ENCODE data around the gene CHM.

CHM gene

DNA sequence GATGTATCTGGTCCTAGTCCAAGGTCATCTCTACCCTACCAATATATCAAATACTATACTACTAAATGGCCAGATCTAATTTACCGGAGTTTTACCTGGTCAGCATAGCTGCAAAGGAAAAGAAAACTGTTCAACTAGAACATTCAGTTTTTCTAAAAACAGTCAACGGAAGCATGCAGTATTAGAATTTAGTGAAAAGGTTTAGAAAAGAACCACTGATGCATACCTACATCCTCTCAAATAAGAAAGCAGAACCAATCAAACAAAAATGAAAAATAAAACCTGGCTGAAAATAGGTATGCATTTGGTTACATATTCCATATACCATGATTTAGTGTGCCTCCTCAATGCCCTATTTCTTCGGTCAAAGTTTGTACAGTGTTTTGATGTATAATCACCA is 140.0 kb downstream of the CHM start:
- no peak for DNase-seq (ENCODE audit: low read depth in 2 of 2)

DNA sequence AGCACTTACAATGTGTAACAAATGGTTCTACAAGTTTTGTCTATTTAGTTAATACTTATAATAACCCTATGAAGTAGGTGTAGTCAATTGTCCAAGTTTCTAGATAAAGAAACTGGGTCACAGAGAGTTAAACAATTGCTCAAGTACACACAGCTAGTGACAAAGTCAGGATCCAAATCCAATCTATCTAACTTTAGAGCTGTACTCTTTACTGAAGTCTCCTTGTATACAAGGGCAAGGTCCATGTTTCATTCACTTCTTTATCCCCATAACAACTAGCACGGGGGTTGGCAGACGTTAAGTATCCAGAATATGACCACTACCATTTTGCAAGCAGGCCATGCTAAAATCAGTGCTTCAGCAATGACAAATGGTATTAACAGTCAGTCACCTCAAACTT is 141.0 kb downstream of the CHM start:
- no peak for DNase-seq (ENCODE audit: low read depth in 2 of 2)

- DNase-seq (ENCODE audit: low read depth in 2 of 2): no peak
Measured at GRCh38 chrX:85905851-85906250, 141.5 kb downstream of the CHM start.

DNA sequence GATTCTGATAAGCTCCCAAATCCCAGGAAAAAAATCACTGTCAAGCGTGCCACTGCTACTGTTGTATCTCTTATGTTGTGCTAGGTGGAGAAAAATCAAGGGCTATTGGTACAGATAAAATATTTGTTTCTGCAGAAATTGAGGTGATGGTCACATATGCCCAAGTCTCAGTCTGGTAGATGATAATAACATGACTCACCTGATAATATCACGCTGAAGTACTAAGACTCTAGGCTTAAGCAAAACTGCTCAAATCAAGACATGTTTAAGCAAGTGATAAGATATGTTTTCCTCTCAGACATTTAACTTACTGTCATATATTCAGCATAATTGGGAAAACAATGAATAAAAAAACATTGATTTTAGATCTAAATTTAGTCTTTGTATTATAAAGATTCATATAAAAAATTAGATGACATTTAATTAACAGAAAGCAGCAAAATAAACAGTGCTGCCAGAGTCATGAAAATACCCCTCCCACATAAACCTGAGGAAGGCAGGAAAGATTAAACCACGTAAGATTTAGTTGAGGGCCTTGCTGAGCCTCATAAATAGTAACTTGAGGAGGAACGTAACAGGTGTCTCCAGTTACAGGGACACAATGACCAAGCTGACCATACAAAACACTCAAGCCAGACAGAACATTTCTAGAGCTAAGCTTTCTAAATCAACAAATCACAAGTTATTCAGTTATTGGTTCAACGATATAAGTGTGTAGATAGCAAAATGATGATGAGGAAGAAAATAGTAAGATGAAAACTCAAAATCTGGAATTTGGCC is 143.5 kb downstream of the CHM start:
- no peak for DNase-seq (ENCODE audit: low read depth in 2 of 2)

- no peak for DNase-seq (ENCODE audit: low read depth in 2 of 2)
Measured at GRCh38 chrX:85897362-85898126, 149.8 kb downstream of the CHM start.

GRCh38 chrX:85882601-85883000 is 164.8 kb downstream of the CHM start:
- no peak for DNase-seq (ENCODE audit: low read depth in 2 of 2)

- no peak for DNase-seq (ENCODE audit: low read depth in 2 of 2)
Measured at GRCh38 chrX:85870585-85870984, 176.8 kb downstream of the CHM start.

- DNase-seq (ENCODE audit: low read depth in 2 of 2): no peak
Measured at GRCh38 chrX:85865324-85865723, 182.0 kb downstream of the CHM start.

GRCh38 chrX:85859426-85859825 is 187.9 kb downstream of the CHM start:
- DNase-seq (ENCODE audit: low read depth in 2 of 2): no peak

GRCh38 chrX:85851418-85851817 is 195.9 kb downstream of the CHM start:
- DNase-seq (ENCODE audit: low read depth in 2 of 2): no peak

DNA sequence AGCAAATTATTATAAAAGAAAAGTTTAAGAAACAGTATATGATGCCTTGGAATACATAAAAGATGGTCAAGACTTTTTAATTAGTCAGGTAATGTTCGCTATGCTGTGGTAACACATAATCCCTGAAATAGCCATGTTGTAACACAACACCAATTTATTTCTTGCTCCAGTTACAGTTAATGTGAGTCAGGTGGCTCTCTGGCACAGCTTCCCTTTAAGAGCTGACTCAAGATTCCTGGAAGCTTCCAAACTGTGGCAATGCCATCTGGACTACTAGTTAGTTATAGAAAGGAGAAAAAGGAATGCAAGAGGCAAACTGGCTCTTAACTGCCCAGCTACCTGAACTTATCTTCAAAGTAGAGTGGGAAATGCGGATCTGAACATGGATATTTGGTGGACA is 210.5 kb downstream of the CHM start:
- no peak for DNase-seq (ENCODE audit: low read depth in 2 of 2)

GRCh38 chrX:85828771-85829170 is 218.6 kb downstream of the CHM start:
- DNase-seq (ENCODE audit: low read depth in 2 of 2): no peak

- DNase-seq (ENCODE audit: low read depth in 2 of 2): no peak
Measured at GRCh38 chrX:85815203-85815751, 232.1 kb downstream of the CHM start.
